ENCODE measurements around the gene LCE2A.
"Not testable (repeated sequence)": the region's sequence is repeated elsewhere in the genome, so short reads cannot be mapped to it uniquely, and the experiment has no call there.

Gene LCE2A

DNA sequence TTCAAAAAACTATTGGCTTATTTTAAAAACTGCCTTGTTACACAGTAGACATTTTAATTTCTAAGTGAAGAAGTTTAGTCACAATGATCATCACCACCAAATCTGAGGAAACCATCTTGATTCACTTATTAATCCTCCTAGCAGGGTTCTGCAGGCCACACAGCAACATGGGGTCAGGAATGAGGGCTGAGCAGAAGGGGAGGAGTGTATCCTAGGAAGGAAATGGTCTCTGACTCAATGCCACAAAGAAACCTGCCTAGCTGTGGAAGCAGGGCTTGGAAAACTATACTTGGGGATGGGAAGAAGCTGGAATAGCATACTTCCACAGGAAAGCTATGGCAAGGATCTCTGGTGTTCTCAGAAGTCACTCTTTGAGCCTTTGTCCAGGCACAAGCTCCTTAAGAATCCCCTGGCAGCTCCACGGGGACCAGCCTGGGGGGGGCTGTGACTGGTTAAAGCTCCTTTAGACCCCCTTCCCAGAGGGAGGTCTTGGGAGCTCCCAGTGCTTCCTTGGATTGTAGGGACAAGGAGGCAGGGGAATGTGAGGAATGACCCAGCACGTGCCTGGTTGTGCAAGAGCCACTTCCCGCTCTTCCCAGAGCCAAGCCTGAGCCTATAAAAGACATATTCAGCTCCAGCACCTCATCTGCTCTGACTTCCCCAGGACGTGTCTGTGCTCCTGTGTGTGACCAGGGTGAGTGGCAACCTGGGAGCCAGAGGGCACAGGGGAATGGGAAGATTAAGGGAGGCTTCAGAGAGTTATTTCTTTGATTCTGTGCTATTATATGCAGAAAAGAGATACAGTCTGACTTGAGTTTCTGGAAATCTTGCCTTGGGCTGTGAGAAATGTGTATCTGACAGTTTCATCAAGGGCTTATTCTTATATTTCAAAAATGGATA, at the start of gene LCE2A:
TSS of gene LCE2A (plus strand) at position 645 of the 900 bp plus-strand sequence. CDS start 557 bp downstream, outside the sequence.
- Mint-ChIP-seq H3K27ac (no peak within 1 kb of the TSS), H3K36me3 (ENCODE audit: low read depth) (no peaks in the 10 kb centered on the region), H3K27me3 (no peaks in the 10 kb centered on the region), H3K9me3 (no peaks in the 10 kb centered on the region), H3K4me1 (ENCODE audit: low read depth) (no peaks in the 10 kb centered on the region), H3K4me3 (no peak within 1 kb of the TSS)
- intact Hi-C loops (cut with micrococcal nuclease) = no loop called here

GRCh38 chr1:152654110-152654509, 44.0 kb upstream of the LCE2A start:
- peaks cover 15% of the 10 kb centered on the region for H3K27me3 Mint-ChIP-seq
- intact Hi-C loops (cut with micrococcal nuclease) = loop anchor here (10.0 kb wide), 1 partner anchor 571 kb away; no protein-coding TSS in a partner anchor
- no peak overlapping the region for H3K27ac Mint-ChIP-seq
- peaks cover 8% of the 10 kb centered on the region for H3K4me1 Mint-ChIP-seq (ENCODE audit: low read depth)
- H3K4me3 Mint-ChIP-seq = no peak overlapping the region
- H3K9me3 Mint-ChIP-seq = no peaks in the 10 kb centered on the region
- H3K36me3 Mint-ChIP-seq (ENCODE audit: low read depth) = no peaks in the 10 kb centered on the region

- Mint-ChIP-seq H3K9me3 (no peaks in the 10 kb centered on the region), H3K27me3 (peaks cover 12% of the 10 kb centered on the region), H3K36me3 (ENCODE audit: low read depth) (no peaks in the 10 kb centered on the region), H3K4me3 (no peak overlapping the region), H3K27ac (no peak overlapping the region), H3K4me1 (ENCODE audit: low read depth) (peaks cover 8% of the 10 kb centered on the region)
- intact Hi-C loops (cut with micrococcal nuclease) = loop anchor here (10.0 kb wide), 1 partner anchor 568 kb away; no protein-coding TSS in a partner anchor
Observed at GRCh38 chr1:152656459-152656858, 41.7 kb upstream of the LCE2A start.

- intact Hi-C loops (cut with micrococcal nuclease) = loop anchor here (10.0 kb wide), 1 partner anchor 567 kb away; no protein-coding TSS in a partner anchor
- H3K27me3 Mint-ChIP-seq = peaks cover 9% of the 10 kb centered on the region
- no peak overlapping the region for H3K4me3 Mint-ChIP-seq
- H3K36me3 Mint-ChIP-seq (ENCODE audit: low read depth) = no peaks in the 10 kb centered on the region
- H3K27ac Mint-ChIP-seq = no peak overlapping the region
- no peaks in the 10 kb centered on the region for H3K9me3 Mint-ChIP-seq
- peaks cover 8% of the 10 kb centered on the region for H3K4me1 Mint-ChIP-seq (ENCODE audit: low read depth)
Observed at GRCh38 chr1:152657677-152658076, 40.5 kb upstream of the LCE2A start.

DNA sequence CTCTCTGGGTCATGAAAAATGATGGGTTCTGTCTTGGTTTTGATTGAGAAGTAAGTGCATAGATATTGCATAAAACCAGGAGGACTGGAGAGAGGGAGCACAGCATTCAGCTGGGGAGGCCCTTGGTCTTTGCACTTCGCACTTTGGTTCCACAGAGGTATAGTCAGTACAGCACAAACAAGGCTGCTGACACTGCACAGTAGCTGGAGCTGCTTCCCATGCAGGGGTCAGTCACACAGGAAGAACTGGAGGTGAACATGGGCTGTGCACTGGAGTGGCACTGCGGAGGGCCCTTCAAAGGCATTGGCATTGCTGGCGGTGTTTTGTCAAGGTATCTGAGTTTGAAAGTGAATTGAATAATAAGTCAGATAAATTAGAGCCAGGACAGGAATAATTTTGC, 39.5 kb upstream of the LCE2A start:
- H3K27me3 Mint-ChIP-seq = peaks cover 8% of the 10 kb centered on the region
- H3K4me1 Mint-ChIP-seq (ENCODE audit: low read depth) = peaks cover 7% of the 10 kb centered on the region
- intact Hi-C loops (cut with micrococcal nuclease) = loop anchor here (10.0 kb wide), 1 partner anchor 566 kb away; no protein-coding TSS in a partner anchor
- H3K36me3 Mint-ChIP-seq (ENCODE audit: low read depth) = no peaks in the 10 kb centered on the region
- H3K9me3 Mint-ChIP-seq = no peaks in the 10 kb centered on the region
- no peak overlapping the region for H3K4me3 Mint-ChIP-seq
- H3K27ac Mint-ChIP-seq = no peak overlapping the region

DNA sequence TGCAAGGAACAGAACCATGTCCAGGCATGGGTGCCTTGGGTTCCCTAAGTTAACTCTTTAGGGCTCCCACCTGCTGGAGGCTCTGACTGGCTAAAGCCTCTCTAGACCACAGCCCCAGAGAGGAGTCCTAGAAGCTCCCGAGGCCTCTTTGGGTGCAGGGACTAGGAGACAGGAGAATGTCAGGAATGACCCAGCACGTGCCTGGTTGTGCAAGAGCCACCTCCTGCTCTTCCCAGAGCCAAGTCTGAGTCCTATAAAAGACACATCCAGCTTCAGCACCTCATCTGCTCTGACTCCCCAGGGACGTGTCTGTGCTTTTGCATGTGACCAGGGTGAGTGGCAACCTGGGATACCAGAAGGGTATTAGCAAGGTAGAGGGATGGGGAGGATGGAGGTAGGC, 35.0 kb upstream of the LCE2A start, which contains the start of gene LCE2D:
TSS of gene LCE2D (plus strand) at position 283 of the 400 bp plus-strand sequence. CDS start 726 bp downstream, outside the sequence.
- H3K9me3 Mint-ChIP-seq = no peaks in the 10 kb centered on the region
- intact Hi-C loops (cut with micrococcal nuclease) = no loop called here
- no peaks in the 10 kb centered on the region for H3K4me1 Mint-ChIP-seq (ENCODE audit: low read depth)
- no peak within 1 kb of the TSS for H3K27ac Mint-ChIP-seq
- peaks cover 6% of the 10 kb centered on the region for H3K27me3 Mint-ChIP-seq
- no peak within 1 kb of the TSS for H3K4me3 Mint-ChIP-seq
- H3K36me3 Mint-ChIP-seq (ENCODE audit: low read depth) = no peaks in the 10 kb centered on the region

DNA sequence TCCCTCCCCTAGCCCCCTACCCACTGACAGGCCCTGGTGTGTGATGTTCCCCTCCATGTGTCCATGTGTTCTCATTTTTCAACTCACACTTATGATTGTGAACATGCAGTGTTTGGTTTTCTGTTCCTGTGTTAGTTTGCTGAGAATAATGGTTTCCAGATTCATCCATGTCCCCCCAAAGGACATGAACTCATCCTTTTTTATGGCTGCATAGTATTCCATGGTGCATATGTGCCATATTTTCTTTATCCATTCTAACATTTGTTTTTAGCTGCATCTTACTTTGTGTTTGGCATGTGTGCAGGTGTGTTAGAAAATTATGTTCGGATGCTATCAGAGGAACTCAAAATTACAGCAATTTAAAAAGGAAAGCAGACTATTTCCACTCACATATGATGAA, 32.0 kb upstream of the LCE2A start:
- H3K9me3 Mint-ChIP-seq; H3K27me3 Mint-ChIP-seq; H3K4me1 Mint-ChIP-seq (ENCODE audit: low read depth); intact Hi-C loops (cut with micrococcal nuclease); H3K36me3 Mint-ChIP-seq (ENCODE audit: low read depth); H3K27ac Mint-ChIP-seq; H3K4me3 Mint-ChIP-seq: not testable (repeated sequence)

GRCh38 chr1:152667648-152668047, 30.5 kb upstream of the LCE2A start:
- no peaks in the 10 kb centered on the region for H3K36me3 Mint-ChIP-seq (ENCODE audit: low read depth)
- H3K4me3 Mint-ChIP-seq = no peak overlapping the region
- intact Hi-C loops (cut with micrococcal nuclease) = no loop called here
- no peaks in the 10 kb centered on the region for H3K9me3 Mint-ChIP-seq
- H3K4me1 Mint-ChIP-seq (ENCODE audit: low read depth) = no peaks in the 10 kb centered on the region
- H3K27me3 Mint-ChIP-seq = peaks cover 4% of the 10 kb centered on the region
- H3K27ac Mint-ChIP-seq = no peak overlapping the region

DNA sequence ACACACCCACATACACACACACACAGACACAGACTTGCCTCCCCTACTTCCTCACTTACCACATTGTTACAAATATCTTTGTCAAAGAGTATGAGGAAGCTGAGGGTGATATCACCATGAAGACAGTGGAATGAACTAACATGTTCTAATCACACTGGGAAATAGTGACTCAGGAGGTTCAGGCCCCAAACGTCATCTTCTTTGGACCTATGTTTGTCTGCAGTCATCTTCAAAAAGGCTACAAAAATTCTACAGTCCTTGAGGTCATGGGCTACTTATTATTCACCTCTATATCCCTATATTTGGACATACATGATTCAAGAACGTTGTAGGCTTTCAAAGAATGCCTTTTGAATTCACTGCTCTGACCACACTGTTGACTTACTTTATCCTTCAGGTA, 25.1 kb upstream of the LCE2A start:
- peaks cover 5% of the 10 kb centered on the region for H3K27me3 Mint-ChIP-seq
- intact Hi-C loops (cut with micrococcal nuclease) = no loop called here
- H3K9me3 Mint-ChIP-seq = no peaks in the 10 kb centered on the region
- no peak overlapping the region for H3K27ac Mint-ChIP-seq
- H3K36me3 Mint-ChIP-seq (ENCODE audit: low read depth) = no peaks in the 10 kb centered on the region
- no peak overlapping the region for H3K4me3 Mint-ChIP-seq
- H3K4me1 Mint-ChIP-seq (ENCODE audit: low read depth) = no peaks in the 10 kb centered on the region

DNA sequence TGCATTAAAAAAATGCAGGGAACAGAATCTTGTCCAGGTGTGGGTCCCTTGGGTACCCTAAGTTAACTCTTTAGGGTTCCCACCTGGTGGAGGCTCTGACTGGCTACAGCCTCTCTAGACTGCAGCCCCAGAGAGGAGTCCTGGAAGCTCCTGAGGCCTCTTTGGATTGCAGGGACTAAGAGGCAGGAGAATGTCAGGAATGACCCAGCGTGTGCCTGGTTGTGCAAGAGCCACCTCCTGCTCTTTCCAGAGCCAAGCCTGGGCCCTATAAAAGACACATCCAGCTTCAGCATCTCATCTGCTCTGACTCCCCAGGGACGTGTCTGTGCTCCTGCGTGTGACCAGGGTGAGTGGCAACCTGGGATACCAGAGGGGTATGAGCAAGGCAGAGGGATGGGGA, 23.2 kb upstream of the LCE2A start, which contains the start of gene LCE2C:
TSS of gene LCE2C (plus strand) at position 297 of the 400 bp plus-strand sequence. CDS start 737 bp downstream, outside the sequence.
- H3K36me3 Mint-ChIP-seq (ENCODE audit: low read depth); H3K27ac Mint-ChIP-seq; H3K9me3 Mint-ChIP-seq; H3K27me3 Mint-ChIP-seq; H3K4me1 Mint-ChIP-seq (ENCODE audit: low read depth); H3K4me3 Mint-ChIP-seq; intact Hi-C loops (cut with micrococcal nuclease): not testable (repeated sequence)

GRCh38 chr1:152679459-152679858, 18.7 kb upstream of the LCE2A start:
- Mint-ChIP-seq H3K9me3 (no peaks in the 10 kb centered on the region), H3K4me1 (ENCODE audit: low read depth) (no peaks in the 10 kb centered on the region), H3K4me3 (no peak overlapping the region), H3K27ac (no peak overlapping the region), H3K27me3 (peaks cover 12% of the 10 kb centered on the region), H3K36me3 (ENCODE audit: low read depth) (no peaks in the 10 kb centered on the region)
- intact Hi-C loops (cut with micrococcal nuclease) = no loop called here

GRCh38 chr1:152681616-152682015, 16.5 kb upstream of the LCE2A start:
- Mint-ChIP-seq H3K27me3 (peaks cover 14% of the 10 kb centered on the region), H3K27ac (no peak overlapping the region), H3K4me1 (ENCODE audit: low read depth) (no peaks in the 10 kb centered on the region), H3K36me3 (ENCODE audit: low read depth) (no peaks in the 10 kb centered on the region), H3K9me3 (no peaks in the 10 kb centered on the region), H3K4me3 (no peak overlapping the region)
- intact Hi-C loops (cut with micrococcal nuclease) = no loop called here

DNA sequence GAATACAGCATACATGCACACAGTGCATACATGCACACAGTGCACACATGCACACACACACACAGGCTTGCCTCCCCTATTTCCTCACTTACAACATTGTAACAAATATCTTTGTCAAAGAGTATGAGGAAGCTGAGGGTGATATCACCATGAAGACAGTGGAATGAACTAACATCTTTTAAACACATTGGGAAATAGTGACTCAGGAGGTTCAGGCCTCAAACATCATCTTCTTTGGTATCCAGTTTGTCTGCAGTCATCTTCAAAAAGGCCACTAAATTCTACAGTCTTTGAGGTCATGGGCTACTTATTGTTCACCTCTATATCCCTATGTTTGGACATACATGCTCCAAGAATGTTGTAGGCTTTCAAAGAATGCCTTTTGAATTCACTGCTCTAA, 14.3 kb upstream of the LCE2A start:
- Mint-ChIP-seq H3K36me3 (ENCODE audit: low read depth) (no peaks in the 10 kb centered on the region), H3K27me3 (peaks cover 10% of the 10 kb centered on the region), H3K4me1 (ENCODE audit: low read depth) (no peaks in the 10 kb centered on the region), H3K27ac (no peak overlapping the region), H3K4me3 (no peak overlapping the region), H3K9me3 (no peaks in the 10 kb centered on the region)
- intact Hi-C loops (cut with micrococcal nuclease) = no loop called here

GRCh38 chr1:152685823-152686222, 12.3 kb upstream of the LCE2A start, which contains the start of gene LCE2B:
LCE2B (plus strand) TSS chr1:152686123; CDS start chr1:152686844, 721 bp downstream.
- not testable (repeated sequence) for H3K27me3 Mint-ChIP-seq; H3K4me1 Mint-ChIP-seq (ENCODE audit: low read depth)

More at GRCh38 chr1:152685823-152686222, 12.3 kb upstream of the LCE2A start, which contains the start of gene LCE2B:
- H3K36me3 Mint-ChIP-seq (ENCODE audit: low read depth); H3K27ac Mint-ChIP-seq; H3K9me3 Mint-ChIP-seq; H3K4me3 Mint-ChIP-seq; intact Hi-C loops (cut with micrococcal nuclease): not testable (repeated sequence)

All from dendritic cell treated with granulocyte-macrophage colony-stimulating factor and Interleukin-4, amounts not matched to agents 40 ng/mL and 50 ng/mL, for 4 days (primary cell).